ENCODE data around the gene CARD8.

- TF ChIP-seq POLR2A (IDR thresholded peaks at IDR 0.05; ENCODE audit: low read depth, low read length) (no peak), TAF1 (IDR thresholded peaks at IDR 0.05; ENCODE audit: borderline replicate concordance, low read depth, low read length) (no peak)
Observed at GRCh38 chr19:48190885-48191284, 64.8 kb downstream of the CARD8 start.
